Measurements from ENCODE around the gene EFNA5. TPM values are rescaled to one million over a fixed set of nuclear protein-coding genes. Genes with fewer than 3 reads are reported as not detected.

Gene EFNA5
- total and polyA plus RNA-seq, 4 donors, result 0.14 to 0.93 (median 0.54) TPM

- Histone ChIP-seq H3K36me3 (ENCODE audit: control insufficient read depth in 4 of 4, insufficient read depth in 3 of 4, low read depth in 1 of 4, low read length in 3 of 4) (no peaks in the 10 kb centered on the region), H3K27ac (ENCODE audit: low read depth in 1 of 2, low read length in 2 of 2) (peak overlapping the region in 1 of 2 donors; percentile 10), H3K4me1 (ENCODE audit: control insufficient read depth in 4 of 4, insufficient read depth in 4 of 4, low read length in 3 of 4) (peaks cover 19 to 51% (median 42%) of the 10 kb centered on the region in 4 donors), H3K9me3 (ENCODE audit: control insufficient read depth in 4 of 4, low read length in 3 of 4) (no peaks in the 10 kb centered on the region), H3K4me3 (ENCODE audit: low read depth in 1 of 3, low read length in 3 of 3) (peak overlapping the region; percentile 22 to 72 (median 59)), H3K9ac (ENCODE audit: low read depth in 1 of 2, low read length in 2 of 2) (no peak overlapping the region), H3K27me3 (ENCODE audit: control insufficient read depth in 4 of 4, insufficient read depth in 4 of 4, low read length in 3 of 4) (peaks cover 0 to 9% (median 5%) of the 10 kb centered on the region in 4 donors)
- TF ChIP-seq JUND (IDR thresholded peaks at IDR 0.05) (no peak), CTCF (IDR thresholded peaks at IDR 0.05; ENCODE audit: low read depth, low read length, missing input control) (peak; percentile 98), ZBTB33 (IDR thresholded peaks at IDR 0.05) (peak; percentile 49), EGR1 (IDR thresholded peaks at IDR 0.05; ENCODE audit: low read depth in 2 of 2) (no peak), RAD21 (IDR thresholded peaks at IDR 0.05) (peak; percentile 97 to 99)
- WGBS, result 1% methylated on average over 32 of the region's 32 CpGs
- DNase-seq (ENCODE audit: low spot score), result peak; percentile 82
Measured at GRCh38 chr5:107673368-107674136, 2.8 kb upstream of the EFNA5 start.

GRCh38 chr5:107673039-107673367, 2.3 kb upstream of the EFNA5 start:
- Histone ChIP-seq H3K9ac (ENCODE audit: low read depth in 1 of 2, low read length in 2 of 2) (no peak overlapping the region), H3K27me3 (ENCODE audit: control insufficient read depth in 4 of 4, insufficient read depth in 4 of 4, low read length in 3 of 4) (peaks cover 0 to 9% (median 5%) of the 10 kb centered on the region in 4 donors), H3K4me1 (ENCODE audit: control insufficient read depth in 4 of 4, insufficient read depth in 4 of 4, low read length in 3 of 4) (peaks cover 19 to 57% (median 44%) of the 10 kb centered on the region in 4 donors), H3K9me3 (ENCODE audit: control insufficient read depth in 4 of 4, low read length in 3 of 4) (no peaks in the 10 kb centered on the region), H3K36me3 (ENCODE audit: control insufficient read depth in 4 of 4, insufficient read depth in 3 of 4, low read depth in 1 of 4, low read length in 3 of 4) (no peaks in the 10 kb centered on the region), H3K27ac (ENCODE audit: low read depth in 1 of 2, low read length in 2 of 2) (peak overlapping the region in 1 of 2 donors; percentile 10), H3K4me3 (ENCODE audit: low read depth in 1 of 3, low read length in 3 of 3) (peak overlapping the region in 2 of 3 donors; percentile 59 to 72)
- TF ChIP-seq HNF4A (conservative IDR thresholded peaks at IDR 0.05), result no peak
- TF ChIP-seq RXRA (IDR thresholded peaks at IDR 0.05), result no peak
- TF ChIP-seq GABPA (IDR thresholded peaks at IDR 0.05 in 1 of 2, conservative IDR thresholded peaks at IDR 0.05 in 1 of 2), result no peak
- no peak for TF ChIP-seq FOXA2 (IDR thresholded peaks at IDR 0.05)
- TF ChIP-seq ATF3 (IDR thresholded peaks at IDR 0.05), result no peak
- TF ChIP-seq CTCF (IDR thresholded peaks at IDR 0.05; ENCODE audit: low read depth, low read length, missing input control), result no peak
- no peak for TF ChIP-seq YY1 (IDR thresholded peaks at IDR 0.05)
- TF ChIP-seq MAX (IDR thresholded peaks at IDR 0.05), result no peak
- TF ChIP-seq FOXA1 (IDR thresholded peaks at IDR 0.05), result no peak
- no peak for TF ChIP-seq TAF1 (conservative IDR thresholded peaks at IDR 0.05)
- no peak for TF ChIP-seq HNF4G (IDR thresholded peaks at IDR 0.05)
- no peak for TF ChIP-seq EGR1 (IDR thresholded peaks at IDR 0.05; ENCODE audit: low read depth in 2 of 2)
- TF ChIP-seq REST (IDR thresholded peaks at IDR 0.05), result no peak
- no peak for TF ChIP-seq JUND (IDR thresholded peaks at IDR 0.05)
- TF ChIP-seq ZBTB33 (IDR thresholded peaks at IDR 0.05), result no peak
- TF ChIP-seq RAD21 (IDR thresholded peaks at IDR 0.05), result no peak
- TF ChIP-seq SP1 (IDR thresholded peaks at IDR 0.05), result no peak
- TF ChIP-seq NR2F2 (IDR thresholded peaks at IDR 0.05), result no peak
- 1% methylated on average over 11 of the region's 11 CpGs for WGBS
- DNase-seq (ENCODE audit: low spot score), result no peak

Data from liver (tissue), 9 donors.